Measurements from ENCODE around the gene LRRN2.
A peak's percentile ranks its signal among the peaks of the same experiment; 100 is the strongest.
"Not testable (repeated sequence)": the region's sequence is repeated elsewhere in the genome, so short reads cannot be mapped to it uniquely, and the experiment has no call there.

The LRRN2 gene

DNA sequence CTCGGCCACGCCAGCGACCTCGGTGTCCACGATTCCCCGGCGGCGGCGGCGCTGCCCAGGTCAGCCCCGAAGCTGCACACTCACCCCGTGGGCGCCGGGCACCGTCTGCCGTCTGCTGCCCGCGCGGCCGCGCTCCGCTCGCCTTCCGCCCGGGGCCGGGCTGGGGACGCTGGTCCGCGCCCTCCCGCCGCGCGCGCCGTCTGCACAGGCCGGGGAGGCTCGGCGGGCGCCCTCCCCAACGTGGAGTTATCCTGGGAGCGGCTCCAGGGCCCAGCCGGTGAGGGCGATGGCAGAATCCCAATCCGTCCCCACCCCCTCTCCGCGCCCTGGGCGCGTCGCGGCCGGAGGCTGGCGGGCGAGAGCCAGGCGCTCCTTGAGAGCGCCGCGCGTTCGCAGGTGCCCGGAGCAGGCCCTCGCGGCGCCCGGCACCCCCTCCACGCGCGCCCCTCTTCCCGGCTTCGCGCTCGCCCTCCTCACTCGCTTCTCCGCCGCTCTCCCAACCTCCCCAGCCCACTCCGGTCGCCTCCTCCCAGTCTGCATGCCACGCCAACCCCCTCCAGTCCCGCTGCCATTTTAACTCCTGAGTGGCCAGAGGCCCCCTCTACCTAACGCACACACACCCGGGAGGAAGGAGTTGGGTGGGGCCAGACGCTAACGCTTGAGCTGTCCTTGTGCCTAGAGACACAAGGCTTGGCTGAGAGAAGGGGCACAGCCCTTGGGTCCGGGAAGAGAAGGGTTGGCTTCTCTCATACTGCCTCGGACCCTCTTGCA lies at the start of gene LRRN2:
Gene LRRN2 (minus strand): TSS at position 503 of the 771 bp plus-strand sequence. CDS start 65,746 bp downstream, outside the sequence.
- DNase-seq (ENCODE audit: low spot score) = no peak

DNA sequence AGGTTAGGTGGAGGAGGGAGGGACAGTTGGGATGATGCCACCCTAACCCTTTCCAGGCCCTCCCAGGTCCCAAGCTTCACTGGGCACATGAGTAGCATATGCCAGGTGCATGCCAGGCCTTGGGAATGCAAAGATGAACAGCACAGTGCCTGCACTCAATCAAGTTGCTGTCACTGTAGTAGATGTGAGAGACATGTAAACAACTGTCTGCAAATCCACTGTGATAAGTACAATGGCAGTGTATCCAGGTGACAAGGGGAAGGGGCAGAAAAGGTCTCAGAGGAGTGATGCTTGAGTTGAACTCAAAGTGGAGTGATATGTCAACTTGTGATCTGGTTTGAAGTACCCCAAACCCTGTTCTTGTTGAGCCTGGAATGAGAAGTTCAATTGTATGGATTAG lies 49.5 kb upstream of the LRRN2 start:
- DNase-seq (ENCODE audit: low spot score) = no peak

DNA sequence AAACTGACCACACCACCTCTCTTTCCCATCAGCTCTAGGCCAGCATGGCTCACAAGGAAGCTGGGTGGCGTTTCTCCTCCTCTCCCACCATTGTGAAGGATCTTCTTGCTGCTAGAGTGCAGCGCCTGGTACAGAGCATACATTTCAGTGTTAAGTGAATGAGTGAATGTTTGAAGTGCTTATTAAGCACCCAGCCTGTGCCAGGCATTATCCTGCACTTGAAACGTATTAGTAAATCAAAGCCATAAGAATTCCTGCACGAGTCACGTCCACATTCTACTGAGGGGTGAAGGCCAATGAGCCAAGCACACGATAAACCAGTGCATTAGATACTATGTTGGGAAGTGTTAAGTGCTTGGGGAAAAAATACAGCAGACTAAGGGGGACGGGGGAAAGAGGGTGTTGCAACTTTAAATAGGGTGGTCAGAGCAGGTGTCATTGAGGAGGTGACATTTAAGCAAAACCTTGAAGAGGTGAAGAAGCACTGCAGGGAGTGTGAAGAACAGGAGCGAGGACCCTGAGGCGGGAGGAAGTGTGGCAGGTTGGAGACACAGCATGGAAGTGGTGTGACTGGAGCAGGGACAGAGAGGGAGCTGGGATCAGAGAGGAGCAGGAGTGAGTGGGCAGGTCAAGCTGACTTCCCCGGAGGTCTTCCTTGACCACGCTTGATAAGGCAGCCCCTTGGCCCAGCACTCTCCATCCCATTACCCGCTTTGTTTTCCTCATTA lies 48.5 kb upstream of the LRRN2 start:
- no peak for DNase-seq (ENCODE audit: low spot score)

DNA sequence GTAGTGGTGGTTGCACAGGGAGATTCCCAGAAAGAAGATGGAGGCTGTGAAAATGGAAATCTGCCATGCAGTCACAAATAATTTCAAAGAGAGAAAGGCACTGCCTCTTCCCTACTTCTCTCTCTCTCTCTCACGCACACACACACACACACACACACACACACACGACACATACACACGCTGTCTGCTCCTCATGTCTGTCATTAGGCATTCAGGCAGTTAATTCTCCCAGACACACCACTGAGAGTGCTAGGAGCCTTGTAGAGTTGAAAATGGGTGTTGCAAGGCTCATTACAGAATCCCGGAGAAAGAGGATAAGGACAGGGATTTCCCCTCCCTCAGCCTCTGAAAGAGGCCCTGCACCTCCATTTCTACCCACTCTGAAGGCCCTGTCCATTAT lies 47.8 kb upstream of the LRRN2 start:
- no peak for DNase-seq (ENCODE audit: low spot score)

DNA sequence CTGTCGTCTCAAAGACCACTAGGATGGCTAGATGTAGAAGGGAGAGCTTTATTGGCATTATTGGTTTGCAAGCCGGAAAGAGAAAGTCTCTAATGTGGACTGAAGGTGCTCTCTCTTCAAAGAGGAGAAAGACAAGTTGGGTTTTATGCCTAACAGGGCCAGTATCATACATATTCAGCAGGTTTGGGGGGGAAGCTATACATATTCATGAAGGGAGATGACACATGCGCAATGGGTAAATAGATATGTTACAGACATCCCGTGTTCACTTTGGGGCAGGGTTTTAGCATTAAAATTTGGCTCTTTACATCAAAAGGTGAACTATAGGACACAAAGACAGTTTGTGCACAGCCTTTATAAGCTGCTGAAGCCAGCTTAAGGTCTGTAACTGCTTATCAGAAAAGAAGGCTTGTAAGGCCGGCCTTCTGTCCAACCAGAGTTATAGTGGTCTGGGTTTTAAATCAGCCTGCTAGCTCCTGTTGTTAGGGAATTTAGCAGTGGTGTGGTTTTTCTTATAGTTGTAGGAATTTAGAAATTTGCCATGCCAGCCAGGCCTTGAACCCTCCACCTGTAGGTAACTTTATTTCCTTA lies 46.5 kb upstream of the LRRN2 start:
- no peak for DNase-seq (ENCODE audit: low spot score)

DNA sequence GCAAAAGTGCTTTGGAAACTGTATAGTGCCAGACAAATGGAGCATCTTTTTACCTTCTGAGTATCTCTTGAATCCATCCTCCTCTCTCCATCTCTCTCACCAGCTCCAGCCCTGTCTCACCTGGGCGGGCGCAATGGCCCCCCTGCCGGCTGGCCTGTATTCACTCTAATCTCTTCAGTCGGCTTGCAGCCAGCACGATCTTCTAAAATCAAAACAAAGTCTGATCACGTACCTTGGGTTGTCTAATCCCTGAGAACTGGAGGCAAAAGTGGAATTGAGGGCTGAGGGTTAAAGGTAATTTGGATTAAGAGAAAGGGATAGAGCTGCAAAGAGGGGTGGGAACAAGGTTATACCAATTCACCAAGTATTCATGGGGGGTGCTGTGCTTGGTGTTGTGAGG lies 46.0 kb upstream of the LRRN2 start:
- no peak for DNase-seq (ENCODE audit: low spot score)

DNA sequence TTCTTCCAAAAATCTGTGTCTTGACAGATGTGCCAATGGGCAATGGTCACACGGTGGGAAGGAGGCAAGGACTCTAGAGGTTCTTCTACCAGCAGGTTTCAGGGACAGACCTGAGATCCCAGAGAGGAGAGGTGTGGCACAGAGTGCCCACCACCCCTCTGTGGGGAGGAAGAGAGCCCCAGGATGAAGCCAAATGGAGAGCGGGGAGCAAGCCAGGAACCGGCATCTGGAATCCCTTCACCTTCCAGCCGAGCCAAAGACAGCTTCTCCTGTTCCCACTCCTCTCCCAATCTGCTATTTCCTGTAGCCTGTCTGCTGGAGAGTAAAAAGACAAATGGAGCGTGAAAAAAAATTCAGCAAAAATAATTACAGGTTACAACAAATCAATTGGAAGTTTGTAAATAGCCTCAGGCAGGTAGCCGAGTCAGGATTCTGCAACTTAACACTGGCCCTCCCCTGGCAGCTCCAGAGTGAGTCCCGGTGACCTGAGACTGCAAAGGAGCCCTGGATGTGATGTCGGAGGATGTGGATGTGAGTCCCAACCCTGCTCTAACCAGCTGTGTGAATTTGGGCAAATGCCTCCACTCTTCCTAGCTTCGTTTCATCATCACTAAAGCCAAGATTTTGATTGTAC lies 45.4 kb upstream of the LRRN2 start:
- DNase-seq (ENCODE audit: low spot score) = no peak

DNA sequence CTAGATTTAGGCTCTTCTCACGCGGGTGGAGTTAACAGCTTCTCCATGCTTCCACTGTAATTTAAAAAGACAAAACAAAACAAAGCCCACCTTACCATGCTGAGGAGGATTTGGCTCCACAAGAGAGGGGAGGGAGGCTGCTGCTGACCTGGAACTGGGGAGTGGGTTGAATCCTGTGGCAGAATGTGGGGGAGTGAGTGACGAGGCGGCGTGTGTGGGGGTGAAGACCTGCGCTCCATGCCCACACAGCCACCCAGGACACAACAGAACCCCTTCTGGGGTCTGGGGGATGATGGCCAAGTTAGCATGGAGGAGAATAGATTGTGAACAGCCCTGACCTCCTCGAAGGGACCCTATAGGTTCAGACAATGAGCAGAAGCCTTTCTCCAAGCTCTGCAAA lies 44.0 kb upstream of the LRRN2 start:
- no peak for DNase-seq (ENCODE audit: low spot score)

DNA sequence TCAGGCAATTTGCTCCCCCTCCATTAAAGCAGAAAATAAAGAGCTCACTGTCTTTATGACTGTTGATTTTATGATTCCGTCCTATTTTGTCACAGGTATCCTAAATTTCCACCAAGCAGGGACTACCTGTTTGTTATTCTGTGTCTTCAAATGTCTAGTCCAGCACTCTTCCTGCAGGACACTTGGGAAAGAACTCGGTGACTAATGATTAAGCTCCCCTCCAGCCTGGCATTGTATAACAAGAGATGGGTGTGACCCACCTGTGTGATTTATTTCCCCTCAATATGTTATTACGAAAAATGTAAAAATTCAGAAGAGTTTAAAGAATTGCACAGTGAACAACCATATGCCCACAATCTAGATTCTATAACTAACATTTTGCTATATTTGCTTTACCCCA lies 42.9 kb upstream of the LRRN2 start:
- DNase-seq (ENCODE audit: low spot score) = no peak

DNA sequence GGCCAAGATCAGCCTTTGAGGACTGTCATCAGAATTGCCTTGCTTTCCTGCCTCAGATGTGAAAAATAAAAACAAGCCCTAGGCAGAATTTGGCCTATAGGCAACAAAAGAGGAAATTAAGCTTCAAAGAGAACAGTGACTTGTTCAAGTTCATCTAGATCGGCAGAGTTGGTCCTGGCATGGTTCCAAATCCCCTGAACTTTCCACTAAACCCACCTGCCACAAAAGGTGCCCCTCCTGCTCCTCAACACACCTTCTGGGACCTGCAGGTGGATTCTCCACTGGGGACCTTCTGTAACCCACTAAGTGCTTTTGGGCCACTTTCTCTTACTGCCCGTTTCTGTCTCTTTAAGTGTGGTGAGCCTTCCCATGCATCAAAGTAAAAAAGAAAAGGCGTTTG lies 42.5 kb upstream of the LRRN2 start:
- DNase-seq (ENCODE audit: low spot score) = no peak

DNA sequence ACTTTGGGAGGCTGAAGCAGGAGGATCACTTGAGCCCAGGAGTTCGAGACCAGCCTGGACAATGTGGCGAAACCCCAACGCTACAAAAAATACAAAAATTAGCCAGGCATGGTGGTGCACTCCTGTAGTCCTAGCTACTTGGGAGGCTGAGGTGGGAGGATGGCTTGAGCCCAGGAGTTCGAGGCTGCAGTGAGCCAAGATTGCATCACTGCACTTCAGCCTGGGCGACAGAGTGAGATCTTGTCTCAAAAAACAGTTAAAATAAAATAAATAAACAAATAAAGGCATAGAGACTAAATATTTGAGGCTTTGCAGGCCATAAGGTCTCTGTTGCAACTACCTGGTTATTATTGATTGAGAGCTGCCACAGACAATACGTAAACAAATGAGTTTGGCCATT lies 41.9 kb upstream of the LRRN2 start:
- not testable (repeated sequence) for DNase-seq (ENCODE audit: low spot score)

DNA sequence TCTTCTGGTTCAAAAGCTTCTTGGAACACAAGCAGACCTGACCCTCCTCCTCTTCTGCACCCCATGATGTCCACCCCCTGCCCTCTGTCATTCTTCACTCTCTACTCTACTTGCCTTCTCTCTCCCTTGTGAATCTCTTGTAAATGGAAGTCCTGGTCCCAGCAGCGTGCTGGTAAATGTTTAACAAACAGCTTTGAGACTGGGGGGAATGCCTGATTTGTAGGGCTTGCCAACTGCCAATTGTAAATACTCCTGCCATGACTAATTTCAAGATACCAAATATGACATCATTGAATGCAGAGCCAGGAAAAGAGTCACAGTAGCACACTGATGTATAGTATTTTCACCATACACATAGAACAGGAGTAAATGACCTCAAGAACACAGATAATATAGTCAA lies 40.9 kb upstream of the LRRN2 start:
- no peak for DNase-seq (ENCODE audit: low spot score)

DNA sequence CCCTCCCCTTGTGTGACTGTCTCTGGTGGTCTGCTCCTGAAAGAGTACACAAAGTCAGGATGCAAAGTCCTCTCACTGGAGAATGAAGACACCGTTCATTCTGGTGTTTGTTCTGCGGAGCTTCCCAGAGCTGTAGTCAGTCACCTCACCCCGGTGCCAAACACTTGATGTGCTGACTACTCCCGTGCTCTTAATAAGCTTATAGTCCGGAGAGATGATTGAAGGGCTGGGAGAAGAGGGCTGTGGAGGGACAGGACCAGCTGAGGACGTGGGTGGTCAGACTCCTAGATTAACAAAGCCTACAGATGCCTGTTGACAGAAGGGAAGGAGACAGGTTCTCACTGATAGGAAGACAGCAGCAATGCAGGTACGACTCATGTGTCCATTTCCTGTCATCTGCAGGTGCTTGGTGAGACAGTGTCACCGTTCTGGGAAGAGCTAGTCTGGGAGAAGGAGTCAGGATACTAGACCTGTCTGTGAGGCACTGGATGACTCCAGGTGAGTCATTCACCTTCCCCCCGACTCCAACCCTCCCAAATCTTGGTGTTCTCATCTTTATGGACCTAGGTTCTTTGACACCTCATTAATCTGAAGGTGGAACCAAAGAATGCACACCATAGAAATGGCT lies 40.4 kb upstream of the LRRN2 start:
- no peak for DNase-seq (ENCODE audit: low spot score)

DNA sequence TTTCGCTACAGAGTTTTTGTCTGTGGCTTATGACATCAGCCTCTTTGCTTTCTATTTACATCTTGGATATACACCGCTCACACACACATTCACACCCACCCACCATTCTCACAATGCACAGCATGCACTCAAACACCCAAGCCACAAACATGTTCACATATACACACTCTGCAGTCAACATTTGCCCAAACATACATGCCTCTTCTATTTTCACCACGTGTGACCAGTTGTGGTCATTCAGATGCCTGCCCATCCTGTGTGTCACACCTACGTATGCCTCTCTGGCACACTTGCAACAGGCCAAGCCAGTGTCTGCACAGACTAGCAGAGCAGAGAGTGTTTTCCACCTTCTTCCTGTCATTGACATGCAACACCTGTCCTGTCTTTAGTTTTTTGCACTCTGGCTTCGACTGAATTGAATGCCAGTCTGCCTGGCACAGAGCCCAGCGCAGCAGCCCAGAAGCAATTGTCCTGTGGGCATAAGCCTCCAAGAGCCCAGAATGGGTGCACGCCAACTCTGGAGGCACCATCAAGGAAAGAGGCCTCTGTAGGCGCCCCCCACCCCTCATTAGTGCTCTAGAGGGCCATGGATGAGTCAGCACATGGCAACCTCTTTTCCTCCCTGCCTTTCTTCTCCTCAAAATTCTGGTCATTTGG lies 37.7 kb upstream of the LRRN2 start:
- DNase-seq (ENCODE audit: low spot score) = peak; percentile 66

DNA sequence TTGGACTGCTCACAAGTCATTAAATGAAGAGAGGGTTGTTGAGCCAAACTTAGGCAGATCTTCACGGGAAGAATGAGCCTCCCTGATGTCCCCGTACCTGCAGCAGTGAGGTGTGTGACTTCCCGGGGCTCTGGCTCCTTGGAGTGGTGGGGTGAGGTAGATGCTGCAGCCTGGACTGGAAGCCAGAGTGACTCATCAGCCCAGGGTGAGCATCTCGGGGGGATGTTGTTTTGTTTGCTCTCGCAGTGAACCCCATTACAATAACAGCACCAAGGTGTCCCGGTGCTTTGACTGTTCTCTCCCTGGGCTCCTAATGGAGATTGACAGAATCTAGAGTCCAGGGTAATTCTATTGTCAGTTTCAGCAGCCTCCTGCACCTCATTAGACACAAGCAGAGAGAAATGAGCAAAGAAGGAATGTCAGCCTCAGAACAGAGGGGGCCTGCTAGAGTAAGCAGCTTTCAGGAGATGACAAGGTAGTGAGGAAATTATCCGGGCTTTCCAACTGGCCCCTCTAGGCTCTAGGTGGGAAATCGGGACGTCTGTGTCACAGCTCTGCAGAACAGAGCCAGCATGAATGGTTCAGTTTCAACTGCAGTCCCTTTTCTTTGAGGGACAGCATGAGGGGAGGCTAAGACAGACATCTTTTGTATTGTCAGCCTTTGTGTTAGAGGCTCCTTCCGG lies 36.0 kb upstream of the LRRN2 start:
- DNase-seq (ENCODE audit: low spot score) = no peak

DNA sequence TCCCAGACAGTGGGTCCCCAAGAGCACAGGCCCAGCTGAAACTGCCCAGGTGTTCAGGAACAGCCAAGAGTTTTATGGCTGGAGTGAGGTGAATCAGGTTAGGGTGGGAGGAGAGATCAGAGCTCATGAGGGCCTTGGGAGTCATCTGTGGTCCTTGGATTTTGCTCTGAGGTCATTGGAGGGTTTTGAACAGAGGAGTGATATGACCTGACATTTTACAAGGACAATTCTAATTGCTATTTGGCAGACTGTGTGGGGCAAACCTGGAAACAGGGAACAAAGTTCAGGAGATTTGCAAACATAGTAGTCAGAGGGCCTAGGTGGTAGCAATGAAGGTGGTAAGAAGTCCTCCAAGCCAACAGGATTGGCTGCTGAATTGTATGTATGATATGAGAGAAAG lies 31.1 kb upstream of the LRRN2 start:
- no peak for DNase-seq (ENCODE audit: low spot score)

DNA sequence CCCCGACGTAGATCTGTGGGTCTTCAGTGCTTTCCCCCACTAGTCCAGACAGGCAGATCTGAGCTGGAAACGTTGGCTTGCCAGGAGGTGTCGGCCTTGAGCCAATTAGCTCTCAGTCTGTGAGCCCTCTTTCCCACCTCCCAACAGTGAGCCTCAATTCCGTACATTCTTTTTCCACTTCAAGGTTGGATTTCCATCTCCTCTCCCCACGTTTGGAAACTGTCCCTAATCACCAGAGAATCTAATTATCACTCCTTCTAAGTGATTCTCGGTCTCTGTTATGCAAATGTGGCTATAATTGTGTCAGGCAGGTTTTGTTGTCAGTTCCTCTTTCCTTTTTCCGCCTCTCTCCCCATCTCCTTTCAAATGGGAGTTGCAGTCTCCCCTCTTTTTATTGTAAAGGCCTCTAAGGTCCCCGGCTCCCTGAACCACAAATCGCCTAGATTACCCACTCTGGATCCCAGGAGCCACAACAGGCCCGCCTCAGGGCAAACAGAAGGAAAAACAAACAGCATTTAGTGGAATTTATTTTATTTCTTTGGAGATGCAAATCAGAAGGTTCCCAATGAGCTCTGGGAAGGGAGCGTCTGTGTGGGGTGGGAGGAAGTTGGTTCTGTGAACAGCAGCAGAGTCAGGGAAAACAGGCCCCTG lies 29.4 kb upstream of the LRRN2 start:
- DNase-seq (ENCODE audit: low spot score) = no peak

DNA sequence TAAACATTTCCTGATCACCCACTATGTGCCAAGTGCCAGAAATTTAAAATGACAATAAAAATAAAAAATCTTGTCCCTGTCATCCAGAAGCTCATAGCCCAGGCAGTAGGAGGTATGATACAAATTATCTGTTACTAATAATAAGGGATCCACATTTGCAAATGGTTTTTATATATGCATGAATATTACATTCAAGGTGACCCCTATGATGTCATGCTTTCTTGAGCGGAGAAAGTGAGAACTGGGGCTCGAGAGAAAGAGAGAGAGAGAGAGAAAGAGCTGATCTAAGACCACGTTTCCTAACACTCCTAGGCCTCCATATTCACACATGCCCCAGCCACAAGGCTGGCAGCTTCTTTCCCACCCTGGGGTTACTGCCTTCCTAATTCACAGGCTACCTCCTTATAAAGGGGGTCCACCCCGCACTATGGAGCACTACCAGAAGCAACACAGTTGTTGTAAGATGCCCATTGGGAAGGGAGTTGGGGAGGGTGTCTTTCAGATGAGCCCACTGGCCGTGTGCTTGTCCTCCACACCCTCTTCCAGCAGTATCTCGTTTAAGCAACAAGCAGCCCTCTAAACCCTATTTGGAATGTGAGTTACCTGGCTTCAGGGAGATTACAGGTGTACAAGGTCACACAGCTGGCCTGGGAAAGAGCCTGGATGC lies 28.8 kb upstream of the LRRN2 start:
- no peak for DNase-seq (ENCODE audit: low spot score)

DNA sequence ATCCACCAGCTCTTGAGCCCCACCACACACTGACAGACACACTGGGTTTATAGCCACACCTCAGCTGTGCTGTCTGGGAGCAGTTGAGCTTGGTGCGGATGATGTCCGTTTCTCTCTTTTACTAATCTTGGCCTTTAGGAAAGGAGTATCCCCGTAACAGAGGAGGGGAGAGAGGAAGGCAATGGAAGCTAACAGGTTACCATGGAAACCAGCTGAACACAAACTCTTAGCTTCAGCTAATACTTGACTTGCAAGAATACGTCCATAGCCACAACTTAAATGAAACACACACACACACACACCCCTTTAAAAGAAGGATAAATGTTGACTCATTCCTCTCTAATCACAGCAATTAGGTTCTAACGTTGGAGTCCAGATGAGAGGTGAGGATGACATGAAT lies 28.0 kb upstream of the LRRN2 start:
- no peak for DNase-seq (ENCODE audit: low spot score)
